K562 (cell line): ENCODE measurements around the gene MOCS3. TPM values are rescaled to one million over a fixed set of nuclear protein-coding genes. Genes with fewer than 3 reads are reported as not detected.

ENCODE experiments used
- CBX3 ChIP-seq, 2 experiments: IDR thresholded peaks; 1 replicate in 1 of 2; 2 replicates in 1 of 2; pipeline ENCODE4 v1.6.1; 2012; ENCODE audit warnings: inconsistent platforms in 2 of 2, low read length in 2 of 2, borderline replicate concordance in 1 of 2, control low read depth in 1 of 2
- MECOM ChIP-seq: fragments of 250-450 bp; sonication (Bioruptor Pico); IDR thresholded peaks from 2 replicates; pipeline ENCODE4 v1.8.0; 2022; ENCODE audit warnings: inconsistent platforms
- MED1 ChIP-seq: sonication (generic); formaldehyde crosslinking; IDR thresholded peaks from 2 replicates; pipeline ENCODE4 v1.8.1; 2023; ENCODE audit warnings: missing genetic modification reagents, borderline replicate concordance
- MTA3 ChIP-seq: fragments of 450-650 bp; formaldehyde crosslinking; IDR thresholded peaks from 2 replicates; pipeline ENCODE4 v1.6.1; 2017; ENCODE audit warnings: mild to moderate bottlenecking, borderline replicate concordance
- NFXL1 ChIP-seq: fragments of 450-650 bp; formaldehyde crosslinking; IDR thresholded peaks from 2 replicates; pipeline ENCODE4 v1.4.0; 2021; ENCODE audit warnings: mild to moderate bottlenecking
- SRF ChIP-seq, 2 experiments: fragments of 250-450, 450-650 bp in 1 of 2; sonication (Bioruptor Pico) in 1 of 2; sonication (generic) in 1 of 2; formaldehyde crosslinking; IDR thresholded peaks; 2 replicates each; pipeline versions ENCODE4 v1.5.0 to v1.5.1; 2020 to 2022; ENCODE audit warnings: mild to moderate bottlenecking in 1 of 2, missing genetic modification reagents in 1 of 2
- UBTF ChIP-seq, 2 experiments: IDR thresholded peaks; 2 replicates each; pipeline ENCODE4 v1.6.1; 2012; ENCODE audit warnings: improper control_type of control experiment in 2 of 2, low read depth in 2 of 2, low read length in 2 of 2, borderline replicate concordance in 1 of 2
- ZBTB49 ChIP-seq: sonication (generic); formaldehyde crosslinking; IDR thresholded peaks from 2 replicates; pipeline ENCODE4 v1.8.0; 2022; ENCODE audit warnings: missing genetic modification reagents, mild to moderate bottlenecking, borderline replicate concordance
- ZNF12 ChIP-seq: sonication (generic); formaldehyde crosslinking; IDR thresholded peaks from 2 replicates; pipeline ENCODE4 v1.4.0; 2020; ENCODE audit warnings: mild to moderate bottlenecking, missing genetic modification reagents
- ZNF146 ChIP-seq: IDR thresholded peaks from one replicate; pipeline ENCODE4 v1.6.1; 2018; ENCODE audit warnings: missing compliant biosample characterization; ENCODE audit not compliant: unreplicated experiment
- ZNF175 ChIP-seq: fragments of 200-800 bp; sonication (Bioruptor generic); IDR thresholded peaks from 2 replicates; pipeline ENCODE4 v1.6.1; 2016; ENCODE audit warnings: low read depth, mild to moderate bottlenecking, missing genetic modification characterization, missing compliant biosample characterization
- ZNF780A ChIP-seq: fragments of 250-450 bp; sonication (Bioruptor Pico); IDR thresholded peaks from 2 replicates; pipeline ENCODE4 v1.5.0; 2021; ENCODE audit warnings: mild to moderate bottlenecking
- polyA plus RNA-seq, 8 experiments: library from polyadenylated mRNA; depleted of rRNA in 4 of 8; stranded (reverse) in 5 of 8; unstranded in 3 of 8; fragments of >200 nt; fragmentation: Nextera tagmentation in 2 of 8; fragmentation: Illumina TruSeq in 1 of 8; extraction: Ambion mirVana in 2 of 8; extraction: Trizol in 1 of 8; gene quantifications; 2 replicates each; pipeline versions ENCODE4 v1.2.1 to v1.2.3, GENCODE V29; 2011 to 2014; ENCODE audit warnings: inconsistent platforms in 1 of 8, missing spikeins in 1 of 8
- total RNA-seq, 7 experiments: library from RNA; depleted of rRNA in 6 of 7; stranded (reverse); fragments of >200 nt in 6 of 7; fragmentation: Illumina TruSeq in 2 of 7; extraction: Trizol in 2 of 7; gene quantifications; 2 replicates each; pipeline versions ENCODE4 v1.2.1 to v1.2.3, GENCODE V29; 2011 to 2021; ENCODE audit warnings: low replicate concordance in 1 of 7

The MOCS3 gene
- total and polyA plus RNA-seq, 9 of the 15 experiments (the other 6 are each of a cell fraction or from before 2014, with no cell fraction given), result 0.70 to 6.2 (median 2.9) TPM

- TF ChIP-seq ZNF780A (CRISPR knock-in tag) (no peak), ZNF12 (CRISPR knock-in tag) (peak; percentile 72), MED1 (no peak), ZBTB49 (CRISPR knock-in tag) (peak; percentile 92; the same call in 1 of the 2 replicates), UBTF (IDR thresholded peaks at IDR 0.05; ENCODE audit: borderline replicate concordance in 1 of 2, low read depth in 2 of 2, low read length in 2 of 2) (peak; percentile 67 to 83; a peak in 1 of 4 replicates), NFXL1 (CRISPR knock-in tag) (no peak), ZNF146 (CRISPR knock-in tag) (no peak), ZNF175 (CRISPR knock-in tag) (peak; percentile 80), MTA3 (peak; percentile 87; the same call in 1 of the 2 replicates), MECOM (CRISPR knock-in tag) (no peak; the same call in 1 of the 2 replicates), CBX3 (IDR thresholded peaks at IDR 0.05; ENCODE audit: borderline replicate concordance in 1 of 2, low read length in 2 of 2) (peak in 1 of 2 experiments; percentile 85; a peak in 1 of 3 replicates), SRF (CRISPR knock-in tag; IDR thresholded peaks at IDR 0.05) (peak in 1 of 2 experiments; percentile 71; a peak in 2 of 4 replicates)
Observed at GRCh38 chr20:50931306-50932015, 27.2 kb upstream of the MOCS3 start, which contains the start of gene ADNP (continued).
